Stimulated activated CD4-positive, alpha-beta T cell treated with anti-CD3 and anti-CD28 coated beads, Interleukin-1b, Interleukin-23, amount 100 ng/mL, for 24 hours (primary cell): ENCODE results near the gene GRIK1.

Experiments used
- DNase-seq, 4 experiments: peaks; one replicate each; pipeline ENCODE4 v3.0.0-alpha.2; 2020; ENCODE audit warnings: low read depth in 4 of 4, low spot score in 1 of 4

Gene GRIK1

DNA sequence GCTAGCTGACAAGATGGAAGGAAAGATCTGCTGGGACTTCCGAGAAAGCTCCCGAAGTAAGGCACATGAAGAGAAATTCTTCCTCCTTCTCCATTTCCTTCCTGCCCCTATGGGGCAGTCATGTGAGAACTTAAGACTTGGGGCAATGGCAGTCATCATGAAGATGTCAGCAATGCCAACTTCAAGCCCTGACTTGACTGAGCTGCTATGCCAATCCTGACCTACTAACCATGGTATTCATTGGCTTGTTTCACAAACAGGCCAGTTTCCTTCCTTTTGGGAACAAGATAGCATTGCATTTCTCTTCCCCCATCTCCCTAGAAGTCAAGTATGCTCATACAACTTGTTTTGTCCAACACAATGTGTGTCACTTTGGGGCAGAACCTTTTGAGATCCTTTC, 25.5 kb downstream of the GRIK1 start:
- no peak for DNase-seq

- DNase-seq = no peak
Measured at GRCh38 chr21:29909571-29909970, 30.2 kb downstream of the GRIK1 start.

- no peak for DNase-seq
Measured at GRCh38 chr21:29904359-29905282, 35.2 kb downstream of the GRIK1 start.

DNA sequence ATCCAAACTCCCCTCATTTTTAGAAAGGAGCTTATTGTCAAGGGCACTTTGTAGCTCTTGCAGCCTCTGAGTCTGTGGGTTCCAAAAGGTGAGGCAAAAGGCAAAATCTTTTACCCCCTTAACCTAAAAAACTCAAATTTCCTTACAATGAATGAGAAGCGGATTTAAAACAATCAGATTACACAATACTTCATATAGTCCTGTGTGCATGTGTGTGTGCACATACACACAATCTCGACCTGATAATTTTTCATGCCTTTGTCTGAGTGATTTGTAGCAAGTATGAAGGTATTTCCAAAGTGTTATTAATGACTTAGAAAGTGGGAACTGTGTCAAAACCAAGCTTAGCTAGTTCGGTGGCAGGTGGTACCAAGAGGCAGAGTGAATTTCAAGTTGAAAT, 42.9 kb downstream of the GRIK1 start:
- DNase-seq = no peak

- no peak for DNase-seq
Measured at GRCh38 chr21:29893687-29894086, 46.1 kb downstream of the GRIK1 start.

GRCh38 chr21:29892379-29892778, 47.4 kb downstream of the GRIK1 start:
- DNase-seq = no peak

DNA sequence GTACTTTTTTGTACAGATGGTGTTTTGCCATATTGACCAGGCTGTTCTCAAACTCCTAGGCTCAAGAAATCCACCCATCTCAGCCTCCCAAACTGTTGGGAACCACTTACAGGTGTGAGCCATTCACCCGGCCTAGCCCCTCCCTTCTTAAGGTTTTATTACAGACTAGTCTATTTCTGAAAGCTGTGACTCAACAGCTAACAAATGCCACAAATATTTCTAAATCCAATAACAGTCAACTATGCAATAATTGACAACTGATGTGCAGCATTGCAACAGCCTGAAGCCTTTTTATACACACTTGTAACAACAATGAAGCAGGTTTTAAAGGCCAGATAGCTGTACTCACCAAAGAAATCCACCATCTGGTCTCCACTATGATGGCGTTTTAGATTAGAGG, 51.4 kb downstream of the GRIK1 start:
- DNase-seq = no peak

DNA sequence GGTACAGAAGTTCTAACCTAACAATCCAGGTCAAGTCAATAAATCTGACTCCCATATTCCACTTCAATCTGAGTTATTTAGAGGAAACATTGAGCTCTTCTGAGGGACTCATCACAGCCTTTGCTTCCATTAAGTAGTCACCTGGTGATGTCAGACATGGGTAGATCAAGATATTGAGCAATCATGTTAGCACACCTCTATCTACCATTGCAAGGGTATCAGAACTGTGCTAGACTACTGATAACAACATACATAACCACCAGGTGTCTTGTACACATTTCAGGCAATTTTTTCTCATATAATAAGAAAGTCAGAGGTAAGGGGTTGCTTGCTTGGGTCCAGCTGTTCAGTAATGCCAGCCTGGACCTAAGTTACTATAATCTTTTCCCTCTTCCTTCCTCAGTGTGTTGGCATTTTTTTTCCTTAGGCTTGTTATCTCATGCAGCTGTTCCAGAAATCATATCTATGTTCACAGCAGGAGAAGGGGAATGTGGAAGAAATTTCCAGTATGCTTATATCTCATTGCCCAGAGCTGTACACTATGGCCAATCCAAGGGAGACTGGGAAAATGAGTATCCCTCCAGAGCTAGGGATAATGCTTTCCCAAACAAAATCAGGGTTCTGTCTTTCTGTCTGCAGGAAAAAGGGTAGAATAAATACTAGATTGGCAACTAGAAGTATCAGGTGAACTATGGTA, 52.3 kb downstream of the GRIK1 start:
- no peak for DNase-seq

- no peak for DNase-seq
Measured at GRCh38 chr21:29885491-29885890, 54.3 kb downstream of the GRIK1 start.

DNA sequence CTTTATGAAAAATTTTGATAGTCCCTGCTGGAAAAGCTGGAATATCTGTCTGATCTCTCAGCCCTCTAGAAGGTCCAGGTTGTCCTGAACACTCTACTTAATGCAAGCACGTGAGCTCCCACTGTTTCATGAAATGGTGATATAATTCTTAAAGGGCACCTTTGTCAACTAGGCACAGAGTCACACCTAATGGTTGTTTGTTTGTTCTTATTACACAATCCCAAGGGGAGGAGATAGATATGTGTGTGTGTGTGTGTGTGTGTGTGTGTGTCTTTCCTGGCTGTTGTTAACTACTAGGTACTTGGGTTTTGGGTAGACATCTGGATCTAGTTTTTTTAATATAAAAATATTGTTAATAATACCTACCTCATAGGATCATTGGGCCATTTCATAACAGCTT, 63.9 kb downstream of the GRIK1 start:
- no peak for DNase-seq

DNA sequence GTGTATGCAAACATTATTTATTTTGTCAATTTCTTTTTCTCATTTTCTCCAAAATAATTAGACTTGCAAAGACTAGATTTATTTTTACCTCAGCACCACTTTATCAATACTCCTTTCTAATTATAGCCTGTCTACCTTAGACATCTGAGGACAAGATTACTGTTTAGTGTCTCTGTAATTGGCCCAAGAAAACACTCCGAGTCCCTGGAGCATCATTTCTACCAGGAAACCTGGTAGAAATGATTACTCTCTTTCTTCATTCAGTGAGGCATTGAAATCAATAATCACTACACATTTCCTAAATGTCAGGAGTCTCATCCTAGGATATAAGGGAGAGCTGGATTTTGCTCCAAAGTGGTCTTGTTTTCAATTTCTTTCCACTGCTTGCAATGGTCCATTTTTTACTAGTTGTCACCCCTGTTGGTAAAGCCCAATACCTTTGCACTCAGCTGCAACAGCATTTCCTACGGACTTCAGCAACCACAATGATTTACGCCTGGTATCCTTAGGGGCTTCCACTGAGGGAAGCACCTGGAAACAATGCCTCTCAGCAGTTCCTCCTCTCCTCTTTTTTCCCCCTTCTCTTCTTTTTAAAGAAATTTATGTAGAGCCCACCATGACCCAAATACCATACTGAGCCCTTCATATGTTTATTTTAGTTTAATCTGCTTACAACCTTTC, 64.6 kb downstream of the GRIK1 start:
- no peak for DNase-seq

- DNase-seq = no peak
Measured at GRCh38 chr21:29873908-29874307, 65.9 kb downstream of the GRIK1 start.

- no peak for DNase-seq
Measured at GRCh38 chr21:29870814-29871213, 69.0 kb downstream of the GRIK1 start.

DNA sequence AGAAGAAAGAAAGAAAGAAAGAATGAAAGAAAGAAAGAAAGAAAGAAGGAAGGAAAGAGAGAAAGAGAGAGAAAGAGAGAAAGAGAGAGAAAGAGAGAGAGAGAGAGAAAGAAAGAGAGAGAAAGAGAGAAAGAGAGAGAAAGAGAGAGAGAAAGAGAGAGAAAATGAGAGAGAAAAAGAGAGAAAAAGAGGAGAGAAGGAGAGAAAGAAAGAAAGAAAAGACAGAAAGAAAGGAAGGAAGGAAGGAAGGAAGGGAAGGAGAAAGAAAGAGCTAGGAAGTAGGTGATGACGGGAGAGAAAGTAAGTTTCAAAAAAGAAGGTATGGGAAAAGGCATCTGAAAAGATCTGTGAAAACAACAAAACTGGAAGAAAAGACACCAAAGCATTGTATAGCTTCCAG, 72.0 kb downstream of the GRIK1 start:
- DNase-seq = no peak

GRCh38 chr21:29860346-29860745, 79.5 kb downstream of the GRIK1 start:
- no peak for DNase-seq

GRCh38 chr21:29857150-29857549, 82.6 kb downstream of the GRIK1 start:
- DNase-seq = no peak

- DNase-seq = no peak
Measured at GRCh38 chr21:29854795-29855194, 85.0 kb downstream of the GRIK1 start.

DNA sequence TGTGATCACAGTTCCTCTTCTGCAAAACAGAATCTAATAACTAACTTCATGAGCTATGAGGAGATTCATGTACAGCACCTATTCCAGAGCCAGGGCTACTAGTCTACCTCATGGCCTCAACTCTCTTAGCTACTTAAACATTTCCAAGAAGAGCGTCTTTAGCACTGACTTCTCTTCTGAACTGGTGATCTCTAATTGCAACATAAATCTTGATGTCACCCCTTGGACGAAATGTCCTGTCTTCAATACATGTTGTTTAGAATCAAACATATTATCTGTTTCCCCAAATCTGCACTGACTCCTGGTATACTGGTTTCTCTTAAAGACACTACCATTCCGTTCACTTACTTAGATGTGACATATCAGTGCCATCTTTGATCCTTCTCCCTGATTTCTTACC, 88.2 kb downstream of the GRIK1 start:
- no peak for DNase-seq

GRCh38 chr21:29849735-29850176, 90.0 kb downstream of the GRIK1 start:
- peak; percentile 1 to 10 (median 4) for DNase-seq

DNA sequence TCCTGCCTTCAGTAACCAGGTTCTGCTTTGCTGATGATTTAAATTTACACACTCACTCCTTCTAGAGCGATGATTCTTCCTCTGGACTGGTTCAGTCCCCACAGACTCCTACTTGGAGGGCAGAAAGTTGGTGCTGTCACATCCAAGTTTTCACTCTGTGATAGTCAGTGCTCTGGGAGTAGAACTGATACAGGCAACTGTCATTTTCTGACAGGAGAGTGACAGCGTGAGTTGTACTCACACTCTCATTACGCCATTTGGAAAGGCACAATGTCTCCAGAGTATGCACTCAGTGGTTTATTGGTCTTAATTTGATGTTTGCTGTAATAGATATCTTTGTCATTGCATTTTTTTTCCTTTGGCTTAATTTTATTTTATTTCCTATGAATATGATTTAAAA, 96.0 kb downstream of the GRIK1 start:
- DNase-seq = no peak

DNA sequence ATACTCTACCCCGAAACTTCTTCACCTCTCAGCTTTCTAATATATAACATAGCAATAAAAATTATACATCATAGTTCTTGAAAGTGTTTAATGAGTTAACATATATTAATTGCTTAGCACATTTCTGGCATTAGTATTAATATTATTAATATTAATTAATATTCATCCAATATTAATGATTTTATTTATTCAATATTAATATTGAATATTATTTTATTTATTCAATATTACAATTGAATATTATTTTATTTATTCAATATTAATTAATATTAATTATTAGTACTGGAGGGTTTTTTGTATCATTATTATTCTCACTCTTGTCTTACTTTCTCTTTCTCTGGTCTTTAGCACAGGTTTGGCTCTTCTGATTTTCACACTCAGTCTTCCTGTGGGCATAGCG, 105.2 kb downstream of the GRIK1 start:
- DNase-seq = no peak

GRCh38 chr21:29832217-29832616, 107.6 kb downstream of the GRIK1 start:
- DNase-seq = no peak
